GM12872 (cell line): ENCODE measurements around the gene DENND5A.

Experiments
- CTCF ChIP-seq: IDR thresholded peaks from 3 replicates; pipeline ENCODE4 v1.5.1; 2011; ENCODE audit warnings: low read depth, mild to moderate bottlenecking, low read length, moderate library complexity; ENCODE audit not compliant: insufficient read depth

DENND5A gene

DNA sequence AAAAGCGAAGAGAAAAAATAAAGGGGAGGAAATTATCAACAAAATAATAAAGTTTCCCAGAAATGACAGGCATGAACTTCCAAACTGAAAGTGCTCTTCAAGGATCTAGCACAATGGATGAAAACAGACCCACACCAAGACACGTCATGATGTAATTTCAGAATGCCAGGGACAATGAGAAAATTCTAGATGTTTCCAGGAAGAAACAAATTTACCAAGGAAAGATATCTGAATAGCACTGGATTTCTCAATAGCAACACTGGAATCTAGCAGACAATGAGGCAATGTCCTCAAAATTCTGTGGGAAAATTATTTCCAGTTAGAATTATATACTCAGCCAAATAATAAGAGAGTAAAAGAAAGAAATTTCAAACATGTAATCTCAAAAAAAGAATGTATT lies 46.0 kb downstream of the DENND5A start:
- TF ChIP-seq CTCF: no peak

DNA sequence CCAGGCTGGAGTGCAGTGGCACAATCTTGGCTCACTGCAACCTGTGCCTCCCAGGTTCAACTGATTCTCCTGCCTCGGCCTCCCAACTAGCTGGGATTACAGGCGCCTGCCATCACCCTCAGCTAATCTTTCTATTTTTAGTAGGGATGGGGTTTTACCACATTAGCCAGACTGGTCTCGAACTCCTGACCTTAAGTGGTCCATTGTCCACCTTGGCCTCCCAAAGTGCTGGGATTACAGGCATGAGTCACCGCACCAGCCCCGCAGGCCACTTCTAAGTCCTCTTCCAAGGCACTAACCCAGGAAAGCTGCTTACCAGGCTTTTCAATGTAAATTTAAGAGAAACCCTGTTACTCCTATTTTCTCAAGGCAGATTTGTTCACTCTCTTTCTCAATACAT lies 50.4 kb downstream of the DENND5A start:
- TF ChIP-seq CTCF: no peak

GRCh38 chr11:9211322-9211721 lies 53.8 kb downstream of the DENND5A start:
- no peak for TF ChIP-seq CTCF

DNA sequence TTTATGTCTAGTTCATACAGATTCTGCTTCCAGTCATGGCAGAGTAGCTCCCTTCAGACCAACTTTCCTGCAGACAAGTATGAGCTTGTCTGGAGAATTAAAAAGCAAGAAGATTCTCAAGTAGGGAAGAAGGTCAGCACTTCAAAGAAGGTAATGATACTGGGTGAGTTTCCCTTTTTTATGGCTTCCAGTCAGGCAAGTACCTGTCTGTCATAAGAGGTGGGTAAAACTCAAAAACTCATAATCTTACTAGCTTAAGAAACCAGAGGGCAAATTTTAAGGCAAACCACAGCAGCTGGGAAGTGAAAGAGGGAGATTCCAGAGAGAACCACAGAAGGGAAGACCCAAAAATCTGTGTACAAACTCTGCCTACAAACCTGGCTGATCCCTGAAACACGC lies 54.2 kb downstream of the DENND5A start:
- TF ChIP-seq CTCF: no peak

DNA sequence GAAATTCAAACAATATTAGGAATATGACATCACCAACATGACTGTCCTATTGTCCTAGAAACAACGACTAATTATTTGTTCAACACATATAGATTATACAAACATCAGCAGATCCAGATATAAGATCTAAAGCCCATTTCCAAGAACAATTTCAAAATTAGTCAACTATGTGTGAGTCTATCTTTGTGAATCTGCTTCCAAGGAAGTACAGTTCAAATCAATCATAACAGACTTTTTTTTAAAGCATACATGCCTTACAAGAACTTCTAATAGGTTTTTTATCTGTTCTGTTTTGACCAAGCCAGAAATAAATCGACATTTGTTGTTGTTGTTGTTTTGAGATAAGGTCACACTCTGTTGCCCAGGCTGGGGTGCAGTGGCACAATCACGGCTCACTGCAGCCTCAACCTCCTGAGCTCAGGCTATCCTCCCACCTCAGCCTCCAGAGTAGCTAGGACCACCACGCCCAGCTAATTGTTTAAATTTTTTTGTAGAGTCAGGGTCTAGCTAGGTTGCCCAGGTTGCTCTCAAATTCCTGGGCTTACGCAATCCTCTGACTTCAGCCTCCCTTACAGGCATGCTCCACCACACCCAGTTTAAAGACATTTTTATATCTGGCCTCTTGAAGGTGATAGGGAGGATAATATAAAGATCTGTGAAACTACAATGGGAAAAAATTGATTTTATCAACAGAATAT lies 54.8 kb downstream of the DENND5A start:
- no peak for TF ChIP-seq CTCF

- TF ChIP-seq CTCF: no peak
These were observed 56.2 kb downstream of the DENND5A start for GRCh38 chr11:9208726-9209501.

DNA sequence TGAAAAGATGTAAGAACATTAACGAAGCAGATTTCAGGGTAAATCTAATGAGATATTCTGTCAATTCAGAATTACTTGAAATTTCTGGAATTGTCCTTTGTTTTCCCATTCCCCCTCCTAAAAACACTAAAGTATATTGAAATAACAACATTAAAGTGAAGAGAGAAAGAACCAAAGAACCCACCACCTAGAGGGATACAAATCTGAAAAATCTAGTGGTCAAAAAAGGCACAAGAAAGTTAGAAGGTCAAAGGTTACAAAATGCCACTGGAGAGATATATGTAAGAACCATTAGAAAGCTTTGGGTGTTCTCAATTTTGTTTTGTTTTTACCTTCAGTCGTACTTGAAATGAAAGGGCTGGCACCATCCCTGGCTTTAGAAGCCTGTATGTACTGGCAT lies 57.9 kb downstream of the DENND5A start:
- no peak for TF ChIP-seq CTCF
